IMR-90 (cell line): ENCODE measurements around the gene SETD3. TPM values are rescaled to one million over a fixed set of nuclear protein-coding genes. Genes with fewer than 3 reads are reported as not detected.

Experiments used
- ATAC-seq: fragments of 200-7000 bp; cut with Tn5 transposase; 2 replicates; pipeline ENCODE4 v1.9.1; 2020; ENCODE audit warnings: low read depth, mild to moderate bottlenecking, moderate library complexity
- BruUV-seq: library from RNA; stranded (reverse); fragments of 400-500 nt; replicated peaks from 2 replicates; lab custom pipeline; 2021; lab: Mats Ljungman, UMichigan
- CTCF ChIA-PET: fragments of 300-600 bp; formaldehyde crosslinking; extraction: SDS; loops from one replicate; lab custom pipeline; 2021; ENCODE audit warnings: antibody characterized with exemption; lab: Yijun Ruan, JAX
- POLR2A ChIA-PET: fragments of 300-600 bp; sonication (Branson Sonifier 250); formaldehyde crosslinking; loops from one replicate; lab custom pipeline; 2022; ENCODE audit warnings: antibody characterized with exemption; ENCODE audit not compliant: unreplicated experiment; lab: Charles Lee
- DNase-seq: peaks from one replicate; pipeline ENCODE4 v3.0.0; 2013
- H2AFZ ChIP-seq: replicated peaks from 2 replicates; pipeline ENCODE3; 2013; ENCODE audit warnings: low read length, mild to moderate bottlenecking; ENCODE audit not compliant: poor library complexity
- H2AK5ac ChIP-seq: 2 replicates; pipeline ENCODE4 v1.6.1; 2013; ENCODE audit warnings: low read depth, low read length, inconsistent platforms
- H2AK9ac ChIP-seq: replicated peaks from 2 replicates; pipeline ENCODE3; 2013; ENCODE audit warnings: mild to moderate bottlenecking, low read depth, low read length, moderate library complexity; ENCODE audit not compliant: poor library complexity
- H2BK120ac ChIP-seq: 2 replicates; pipeline ENCODE4 v1.6.1; 2013; ENCODE audit warnings: low read depth, low read length, inconsistent platforms
- H2BK15ac ChIP-seq: 3 replicates; pipeline ENCODE4 v1.6.1; 2013; ENCODE audit warnings: low read depth, low read length, inconsistent platforms
- H2BK20ac ChIP-seq: 2 replicates; pipeline ENCODE4 v1.6.1; 2013; ENCODE audit warnings: low read depth, mild to moderate bottlenecking, inconsistent platforms, low read length, moderate library complexity
- H2BK5ac ChIP-seq: 2 replicates; pipeline ENCODE4 v1.6.1; 2013; ENCODE audit warnings: mild to moderate bottlenecking, low read depth, low read length, inconsistent platforms; ENCODE audit not compliant: poor library complexity, severe bottlenecking
- H3K14ac ChIP-seq: replicated peaks from 2 replicates; pipeline ENCODE4 v1.6.1; 2013; ENCODE audit warnings: low read depth, low read length, inconsistent platforms
- H3K18ac ChIP-seq: 2 replicates; pipeline ENCODE4 v1.6.1; 2013; ENCODE audit warnings: low read depth, low read length, control low read depth
- H3K23ac ChIP-seq: 2 replicates; pipeline ENCODE4 v1.6.1; 2013; ENCODE audit warnings: low read depth, low read length, inconsistent platforms
- H3K27ac ChIP-seq: 2 replicates; pipeline ENCODE4 v1.5.1; 2013; ENCODE audit warnings: mild to moderate bottlenecking, control low read depth, low read length; ENCODE audit not compliant: insufficient read depth
- H3K27me3 ChIP-seq: 2 replicates; pipeline ENCODE4 v1.6.1; 2013; ENCODE audit warnings: low read length; ENCODE audit not compliant: control insufficient read depth, insufficient read depth
- H3K36me3 ChIP-seq: 2 replicates; pipeline ENCODE4 v1.6.1; 2013; ENCODE audit warnings: low read length, mixed read lengths; ENCODE audit not compliant: control insufficient read depth, insufficient read depth
- H3K4ac ChIP-seq: 2 replicates; pipeline ENCODE4 v1.6.1; 2013; ENCODE audit warnings: low read depth, low read length, inconsistent platforms
- H3K4me1 ChIP-seq: 2 replicates; pipeline ENCODE4 v1.6.1; 2013; ENCODE audit warnings: low read length, mixed read lengths; ENCODE audit not compliant: control insufficient read depth, insufficient read depth
- H3K4me2 ChIP-seq: 2 replicates; pipeline ENCODE4 v1.6.1; 2013; ENCODE audit warnings: low read depth, mild to moderate bottlenecking, control low read depth, low read length, moderate library complexity
- H3K4me3 ChIP-seq: 2 replicates; pipeline ENCODE4 v1.5.1; 2013; ENCODE audit warnings: low read depth, mild to moderate bottlenecking, control low read depth, low read length, moderate library complexity; ENCODE audit not compliant: insufficient read depth
- H3K56ac ChIP-seq: 2 replicates; pipeline ENCODE4 v1.6.1; 2013; ENCODE audit warnings: low read length, inconsistent platforms; ENCODE audit not compliant: insufficient read depth; ENCODE audit errors: extremely low read depth
- H3K79me1 ChIP-seq, 2 experiments: 2 replicates each; pipeline ENCODE4 v1.6.1; 2013; ENCODE audit warnings: low read length in 2 of 2, inconsistent platforms in 1 of 2, low read depth in 1 of 2
- H3K9ac ChIP-seq: 2 replicates; pipeline ENCODE4 v1.6.1; 2013; ENCODE audit warnings: low read depth, low read length, control low read depth
- H3K9me1 ChIP-seq: 2 replicates; pipeline ENCODE4 v1.6.1; 2013; ENCODE audit warnings: low read length, inconsistent platforms; ENCODE audit not compliant: insufficient read depth
- H3K9me3 ChIP-seq: 2 replicates; pipeline ENCODE4 v1.6.1; 2013; ENCODE audit warnings: low read length; ENCODE audit not compliant: control insufficient read depth, insufficient read depth
- H4K20me1 ChIP-seq: 2 replicates; pipeline ENCODE4 v1.6.1; 2013; ENCODE audit warnings: low read length, inconsistent platforms; ENCODE audit not compliant: insufficient read depth
- H4K5ac ChIP-seq: 2 replicates; pipeline ENCODE4 v1.6.1; 2013; ENCODE audit warnings: mild to moderate bottlenecking, low read depth, low read length, control low read depth
- H4K8ac ChIP-seq, 2 experiments: 2 replicates each; pipeline ENCODE4 v1.6.1; 2013; ENCODE audit warnings: low read depth in 2 of 2, low read length in 2 of 2, control low read depth in 1 of 2, inconsistent platforms in 1 of 2
- H4K91ac ChIP-seq: 2 replicates; pipeline ENCODE4 v1.6.1; 2013; ENCODE audit warnings: low read depth, low read length, inconsistent platforms; ENCODE audit not compliant: insufficient read depth
- MAFK ChIP-seq: IDR thresholded peaks from 2 replicates; pipeline ENCODE4 v1.6.1; 2012; ENCODE audit warnings: low read depth, low read length, improper control_type of control experiment
- MXI1 ChIP-seq: IDR thresholded peaks from 2 replicates; pipeline ENCODE4 v1.6.1; 2012; ENCODE audit warnings: low read depth, mild to moderate bottlenecking, low read length, moderate library complexity, borderline replicate concordance
- POLR2A ChIP-seq: IDR thresholded peaks from 2 replicates; pipeline ENCODE4 v1.6.1; 2012; ENCODE audit warnings: mild to moderate bottlenecking, low read depth, low read length
- RAD21 ChIP-seq: IDR thresholded peaks from 2 replicates; pipeline ENCODE4 v1.6.1; 2012; ENCODE audit warnings: low read length, improper control_type of control experiment
- WGBS, 2 experiments: methylation state at CpG; one replicate each; pipeline versions ENCODE4 v1.1.5 to v1.1.7; 2013; ENCODE audit warnings: missing lambda C conversion rate in 2 of 2; ENCODE audit not compliant: insufficient read length in 1 of 2; ENCODE audit errors: extremely low coverage in 2 of 2; 5-methylcytosine and 5-hydroxymethylcytosine counted together
- dilution Hi-C: fragments of 300-500 bp; cut with HindIII; formaldehyde crosslinking; loops from one replicate; pipeline ENCODE4 v1.14.3; 2018; ENCODE audit warnings: low sequenced_read_pairs; ENCODE audit not compliant: unreplicated experiment
- in situ Hi-C: fragments of 300-500 bp; cut with MboI; formaldehyde crosslinking; loops from 3 replicates; pipeline ENCODE4 v1.14.3; 2019; ENCODE audit warnings: low sequenced_read_pairs, inconsistent platforms, mixed read lengths
- intact Hi-C: fragments of 100-400 bp; cut with micrococcal nuclease; formaldehyde crosslinking; loops from 2 replicates; pipeline ENCODE4 v1.10.0; 2022
- polyA plus RNA-seq, 3 experiments: library from polyadenylated mRNA; depleted of rRNA; stranded (reverse); fragments of >200 nt; gene quantifications; 2 replicates each; pipeline ENCODE4 v1.2.3, GENCODE V29; 2012; ENCODE audit warnings: low replicate concordance in 1 of 3
- total RNA-seq: library from RNA; depleted of rRNA; stranded (reverse); fragments of >200 nt; gene quantifications from 2 replicates; pipeline ENCODE4 v1.2.3, GENCODE V29; 2012
- TF ChIP-seq, protein P1 (sequence below): fragments of 150-350 bp; IDR thresholded peaks from 2 replicates; pipeline ENCODE4 v1.6.1; 2016; ENCODE audit warnings: low read depth, mild to moderate bottlenecking, low read length, moderate library complexity, borderline replicate concordance
- TF ChIP-seq, protein P2 (sequence below): conservative IDR thresholded peaks from 2 replicates; pipeline ENCODE4 v1.5.1; 2012; ENCODE audit warnings: mild to moderate bottlenecking, low read depth, low read length, improper control_type of control experiment

SETD3 gene
- total and polyA plus RNA-seq, 2 of the 4 experiments (the other 2 are of a cell fraction), result 18.8 to 31.9 TPM

GRCh38 chr14:99350751-99351150 lies 129.9 kb downstream of the SETD3 start:
- Histone ChIP-seq H2AFZ (no peak overlapping the region), H4K20me1 (no peaks in the 10 kb centered on the region), H4K5ac (no peak overlapping the region), H2AK5ac (no peak overlapping the region), H4K91ac (no peak overlapping the region), H3K56ac (no peak overlapping the region), H2BK15ac (no peak overlapping the region), H4K8ac (no peak overlapping the region), H3K9me1 (no peaks in the 10 kb centered on the region), H3K9me3 (no peaks in the 10 kb centered on the region), H3K14ac (no peak overlapping the region), H3K9ac (no peak overlapping the region), H3K27ac (no peak overlapping the region), H3K36me3 (no peaks in the 10 kb centered on the region), H3K4me1 (no peaks in the 10 kb centered on the region), H2BK120ac (no peak overlapping the region), H2BK5ac (no peak overlapping the region), H3K27me3 (no peaks in the 10 kb centered on the region; the same call in none of the 2 replicates), H2AK9ac (no peak overlapping the region), H3K23ac (no peak overlapping the region), H3K79me1 (no peaks in the 10 kb centered on the region), H3K18ac (no peak overlapping the region), H3K4ac (no peak overlapping the region), H3K4me3 (no peak overlapping the region), H2BK20ac (no peak overlapping the region), H3K4me2 (no peak overlapping the region)
- DNase-seq (no peak), ATAC-seq (no peak)
- POLR2A ChIA-PET, result no interaction called here
- in situ Hi-C loops (no loop called here), dilution Hi-C loops (no loop called here), intact Hi-C loops (no loop called here)
- WGBS, 2 experiments, result 60% methylated on average over 1 of the region's 12 CpGs; no CpG with 5 or more reads in 1 of the 2 experiments
- CTCF ChIA-PET, result no interaction called here
- no TSS peak for BruUV-seq
- TF ChIP-seq, protein P1, sequence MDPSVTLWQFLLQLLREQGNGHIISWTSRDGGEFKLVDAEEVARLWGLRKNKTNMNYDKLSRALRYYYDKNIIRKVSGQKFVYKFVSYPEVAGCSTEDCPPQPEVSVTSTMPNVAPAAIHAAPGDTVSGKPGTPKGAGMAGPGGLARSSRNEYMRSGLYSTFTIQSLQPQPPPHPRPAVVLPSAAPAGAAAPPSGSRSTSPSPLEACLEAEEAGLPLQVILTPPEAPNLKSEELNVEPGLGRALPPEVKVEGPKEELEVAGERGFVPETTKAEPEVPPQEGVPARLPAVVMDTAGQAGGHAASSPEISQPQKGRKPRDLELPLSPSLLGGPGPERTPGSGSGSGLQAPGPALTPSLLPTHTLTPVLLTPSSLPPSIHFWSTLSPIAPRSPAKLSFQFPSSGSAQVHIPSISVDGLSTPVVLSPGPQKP, result no peak
- TF ChIP-seq POLR2A, result no peak
- TF ChIP-seq, protein P2, sequence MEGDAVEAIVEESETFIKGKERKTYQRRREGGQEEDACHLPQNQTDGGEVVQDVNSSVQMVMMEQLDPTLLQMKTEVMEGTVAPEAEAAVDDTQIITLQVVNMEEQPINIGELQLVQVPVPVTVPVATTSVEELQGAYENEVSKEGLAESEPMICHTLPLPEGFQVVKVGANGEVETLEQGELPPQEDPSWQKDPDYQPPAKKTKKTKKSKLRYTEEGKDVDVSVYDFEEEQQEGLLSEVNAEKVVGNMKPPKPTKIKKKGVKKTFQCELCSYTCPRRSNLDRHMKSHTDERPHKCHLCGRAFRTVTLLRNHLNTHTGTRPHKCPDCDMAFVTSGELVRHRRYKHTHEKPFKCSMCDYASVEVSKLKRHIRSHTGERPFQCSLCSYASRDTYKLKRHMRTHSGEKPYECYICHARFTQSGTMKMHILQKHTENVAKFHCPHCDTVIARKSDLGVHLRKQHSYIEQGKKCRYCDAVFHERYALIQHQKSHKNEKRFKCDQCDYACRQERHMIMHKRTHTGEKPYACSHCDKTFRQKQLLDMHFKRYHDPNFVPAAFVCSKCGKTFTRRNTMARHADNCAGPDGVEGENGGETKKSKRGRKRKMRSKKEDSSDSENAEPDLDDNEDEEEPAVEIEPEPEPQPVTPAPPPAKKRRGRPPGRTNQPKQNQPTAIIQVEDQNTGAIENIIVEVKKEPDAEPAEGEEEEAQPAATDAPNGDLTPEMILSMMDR, result no peak
- TF ChIP-seq RAD21, result no peak
- no peak for TF ChIP-seq MAFK
- no peak for TF ChIP-seq MXI1
